DOHH2 (cell line): ENCODE measurements around the gene CENPS.

Experiments used
- CTCF ChIP-seq: fragments of 200-600 bp; sonication (generic); IDR thresholded peaks from one replicate; pipeline ENCODE4 v1.5.1; 2014; ENCODE audit warnings: antibody characterized with exemption, mild to moderate bottlenecking, low read depth, low read length; ENCODE audit not compliant: poor library complexity, severe bottlenecking
- EZH2phosphoT487 ChIP-seq: fragments of 200-600 bp; sonication (generic); IDR thresholded peaks from 2 replicates; pipeline ENCODE4 v1.6.1; 2017; ENCODE audit warnings: borderline replicate concordance, mild to moderate bottlenecking, antibody characterized with exemption, low read length, moderate library complexity, mixed read lengths

- TF ChIP-seq CTCF (no peak), EZH2phosphoT487 (no peak)
Observed at GRCh38 chr1:10396870-10397269, 33.4 kb upstream of the CENPS start.
